Common myeloid progenitor, CD34-positive (primary cell): ENCODE results near the gene SH3PXD2B.
A peak's percentile ranks its signal among the peaks of the same experiment; 100 is the strongest.
"Not testable (repeated sequence)": the region's sequence is repeated elsewhere in the genome, so short reads cannot be mapped to it uniquely, and the experiment has no call there.

Source experiments
- CTCF ChIA-PET: fragments of 350-600 bp; sonication (Branson Sonifier 250); formaldehyde crosslinking; loops from one replicate; lab custom pipeline; 2021; ENCODE audit warnings: antibody characterized with exemption; lab: Charles Lee
- POLR2A ChIA-PET: fragments of 350-600 bp; sonication (Branson Sonifier 250); formaldehyde crosslinking; loops from one replicate; lab custom pipeline; 2021; ENCODE audit warnings: antibody characterized with exemption; lab: Charles Lee
- DNase-seq, 3 donors: peaks; one replicate each; pipeline versions ENCODE4 v3.0.0 to v3.0.0-alpha.2; 2013
- H3K27ac ChIP-seq, 2 experiments: 1 replicate in 1 of 2; 2 replicates in 1 of 2; pipeline ENCODE4 v1.7.0; 2013; ENCODE audit warnings: inconsistent platforms in 2 of 2, low read length in 2 of 2, mild to moderate bottlenecking in 2 of 2, low read depth in 1 of 2, moderate library complexity in 1 of 2; ENCODE audit not compliant: severe bottlenecking in 2 of 2, insufficient read depth in 1 of 2, poor library complexity in 1 of 2
- H3K27me3 ChIP-seq, 5 experiments: replicated peaks in 2 of 5; 1 replicate in 3 of 5; 2 replicates in 2 of 5; pipeline versions ENCODE4 v1.6.1 to v1.7.0; 2013; ENCODE audit warnings: low read length in 4 of 5, mild to moderate bottlenecking in 2 of 5, moderate library complexity in 2 of 5, inconsistent platforms in 1 of 5; ENCODE audit not compliant: insufficient read depth in 5 of 5, control insufficient read depth in 4 of 5
- H3K36me3 ChIP-seq, 4 experiments: 1 replicate in 2 of 4; 2 replicates in 2 of 4; pipeline versions ENCODE4 v1.6.1 to v1.7.0; 2013; ENCODE audit warnings: low read length in 3 of 4, control low read depth in 1 of 4, mild to moderate bottlenecking in 1 of 4; ENCODE audit not compliant: control insufficient read depth in 4 of 4, insufficient read depth in 4 of 4
- H3K4me1 ChIP-seq, 4 experiments: 1 replicate in 3 of 4; 2 replicates in 1 of 4; pipeline versions ENCODE4 v1.6.1 to v1.7.1; 2013; ENCODE audit warnings: low read length in 3 of 4, mild to moderate bottlenecking in 3 of 4, control low read depth in 1 of 4, inconsistent platforms in 1 of 4, moderate library complexity in 1 of 4; ENCODE audit not compliant: control insufficient read depth in 4 of 4, insufficient read depth in 4 of 4; ENCODE audit errors: control extremely low read depth in 1 of 4
- H3K4me3 ChIP-seq, 7 experiments: 1 replicate in 4 of 7; 2 replicates in 3 of 7; pipeline versions ENCODE4 v1.5.1 to v1.7.0; 2013; ENCODE audit warnings: mild to moderate bottlenecking in 7 of 7, low read length in 6 of 7, moderate library complexity in 6 of 7, inconsistent platforms in 2 of 7, low read depth in 2 of 7, control low read depth in 1 of 7; ENCODE audit not compliant: insufficient read depth in 4 of 7, control insufficient read depth in 1 of 7; ENCODE audit errors: extremely low read depth in 1 of 7
- H3K9me3 ChIP-seq, 5 experiments: 1 replicate in 4 of 5; 2 replicates in 1 of 5; pipeline versions ENCODE4 v1.6.1 to v1.7.1; 2013; ENCODE audit warnings: low read length in 4 of 5, mild to moderate bottlenecking in 2 of 5, inconsistent platforms in 1 of 5, low read depth in 1 of 5, moderate library complexity in 1 of 5; ENCODE audit not compliant: control insufficient read depth in 4 of 5, insufficient read depth in 2 of 5; ENCODE audit errors: control extremely low read depth in 1 of 5
- WGBS: methylation state at CpG from one replicate; pipeline ENCODE4 v1.1.5; 2013; ENCODE audit not compliant: insufficient coverage; 5-methylcytosine and 5-hydroxymethylcytosine counted together

SH3PXD2B gene

GRCh38 chr5:172371684-172372083 lies 82.6 kb downstream of the SH3PXD2B start:
- Histone ChIP-seq H3K4me1 (no peaks in the 10 kb centered on the region), H3K27me3 (no peaks in the 10 kb centered on the region), H3K9me3 (peaks cover 0 to 10% (median 4%) of the 10 kb centered on the region in 5 experiments), H3K27ac (no peak overlapping the region), H3K4me3 (no peak overlapping the region), H3K36me3 (no peaks in the 10 kb centered on the region)
- ChIA-PET CTCF (interaction anchor here (1.0 to 1.3 kb wide), 4 partner anchors 11 to 89 kb away, joined by 3 read pairs; no protein-coding TSS in a partner anchor), POLR2A (no interaction called here)
- WGBS, result 100% methylated on average over 4 of the region's 7 CpGs
- DNase-seq, result no peak

GRCh38 chr5:172370648-172371545 lies 83.4 kb downstream of the SH3PXD2B start:
- CTCF ChIA-PET, result interaction anchor here (0.9 to 1.3 kb wide), 4 partner anchors 32 to 89 kb away, joined by 3 read pairs; no protein-coding TSS in a partner anchor
- no peaks in the 10 kb centered on the region for H3K36me3 ChIP-seq
- no peak overlapping the region for H3K4me3 ChIP-seq

GRCh38 chr5:172370237-172370640 lies 84.1 kb downstream of the SH3PXD2B start:
- Histone ChIP-seq H3K27ac (no peak overlapping the region), H3K27me3 (no peaks in the 10 kb centered on the region), H3K4me1 (peaks cover 0 to 3% (median 0%) of the 10 kb centered on the region in 4 experiments), H3K4me3 (no peak overlapping the region), H3K9me3 (peaks cover 0 to 10% (median 4%) of the 10 kb centered on the region in 5 experiments), H3K36me3 (no peaks in the 10 kb centered on the region)
- DNase-seq, result no peak
- 82% methylated on average over 4 of the region's 4 CpGs for WGBS
- ChIA-PET CTCF (interaction anchor here (0.9 kb wide), 1 partner anchor 81 kb away, joined by 3 read pairs; no protein-coding TSS in a partner anchor), POLR2A (no interaction called here)

More at GRCh38 chr5:172370648-172371545, 83.4 kb downstream of the SH3PXD2B start:
- Histone ChIP-seq H3K4me1 (no peaks in the 10 kb centered on the region), H3K9me3 (peaks cover 0 to 10% (median 4%) of the 10 kb centered on the region in 5 experiments), H3K27me3 (no peaks in the 10 kb centered on the region), H3K27ac (no peak overlapping the region)
- WGBS, result 60% methylated on average over 4 of the region's 4 CpGs
- DNase-seq, result peak; percentile 10 to 44 (median 23)
- POLR2A ChIA-PET, result no interaction called here

GRCh38 chr5:172368699-172369098 lies 85.6 kb downstream of the SH3PXD2B start:
- CTCF ChIA-PET, H3K27ac ChIP-seq, H3K4me1 ChIP-seq, H3K4me3 ChIP-seq, H3K36me3 ChIP-seq, DNase-seq, H3K27me3 ChIP-seq: not testable (repeated sequence)
- H3K9me3 ChIP-seq, result peaks cover 0 to 10% (median 4%) of the 10 kb centered on the region in 5 experiments
- WGBS, result 100% methylated on average over 1 of the region's 3 CpGs
- POLR2A ChIA-PET, result interaction anchor here (0.6 kb wide), 1 partner anchor 71 kb away, joined by 5 read pairs; no protein-coding TSS in a partner anchor

- H3K27me3 ChIP-seq, result no peaks in the 10 kb centered on the region
- H3K9me3 ChIP-seq, result peaks cover 0 to 5% (median 4%) of the 10 kb centered on the region in 5 experiments
- ChIA-PET CTCF (interaction anchor here (0.6 kb wide), 1 partner anchor 39 kb away, joined by 3 read pairs; no protein-coding TSS in a partner anchor), POLR2A (interaction anchor here (0.6 kb wide), 1 partner anchor 15 kb away, joined by 5 read pairs; no protein-coding TSS in a partner anchor)
- no peak overlapping the region for H3K27ac ChIP-seq
- DNase-seq, result no peak
- peaks cover 0 to 12% (median 0%) of the 10 kb centered on the region in 4 experiments for H3K4me1 ChIP-seq
- 88% methylated on average over 3 of the region's 4 CpGs for WGBS
- no peaks in the 10 kb centered on the region for H3K36me3 ChIP-seq
- H3K4me3 ChIP-seq, result no peak overlapping the region
Measured at GRCh38 chr5:172365948-172366608, 88.2 kb downstream of the SH3PXD2B start.

GRCh38 chr5:172364773-172365172 lies 89.6 kb downstream of the SH3PXD2B start:
- ChIA-PET POLR2A (no interaction called here), CTCF (no interaction called here)
- no peaks in the 10 kb centered on the region for H3K36me3 ChIP-seq
- DNase-seq, result peak in 2 of 3 donors; percentile 50 to 52
- H3K27me3 ChIP-seq, result no peaks in the 10 kb centered on the region
- no peak overlapping the region for H3K27ac ChIP-seq
- peaks cover 0 to 12% (median 0%) of the 10 kb centered on the region in 4 experiments for H3K4me1 ChIP-seq
- H3K4me3 ChIP-seq, result no peak overlapping the region
- no peaks in the 10 kb centered on the region for H3K9me3 ChIP-seq
- whole genome bisulfite sequencing, result 100% methylated on average over 2 of the region's 2 CpGs
